HG02885 (cell line): Measurements from ENCODE around the gene CYP27C1.
A peak's percentile ranks its signal among the peaks of the same experiment; 100 is the strongest.
"Not testable (repeated sequence)": the region's sequence is repeated elsewhere in the genome, so short reads cannot be mapped to it uniquely, and the experiment has no call there.

Experiments used
- ATAC-seq: cut with Tn5 transposase; IDR thresholded peaks from one replicate; pipeline ENCODE4 v1.9.1; 2021; ENCODE audit warnings: mild to moderate bottlenecking; ENCODE audit not compliant: unreplicated experiment, poor library complexity

CYP27C1 gene

GRCh38 chr2:127220102-127220767 lies at the start of gene CYP27C1:
CYP27C1 (minus strand) TSS chr2:127220299; CDS start chr2:127220270, 29 bp downstream.
- ATAC-seq, result no peak

GRCh38 chr2:127261804-127262406 lies 41.8 kb upstream of the CYP27C1 start:
- no peak for ATAC-seq

- ATAC-seq, result no peak
Observed at GRCh38 chr2:127259355-127259754, 39.3 kb upstream of the CYP27C1 start.

GRCh38 chr2:127256866-127257265 lies 36.8 kb upstream of the CYP27C1 start:
- ATAC-seq, result no peak

GRCh38 chr2:127256381-127256780 lies 36.3 kb upstream of the CYP27C1 start:
- no peak for ATAC-seq

- no peak for ATAC-seq
Observed at GRCh38 chr2:127255721-127256120, 35.6 kb upstream of the CYP27C1 start.

GRCh38 chr2:127255146-127255545 lies 35.0 kb upstream of the CYP27C1 start:
- ATAC-seq, result no peak

GRCh38 chr2:127254386-127254981 lies 34.4 kb upstream of the CYP27C1 start:
- no peak for ATAC-seq

GRCh38 chr2:127241184-127241583 lies 21.1 kb upstream of the CYP27C1 start:
- ATAC-seq, result not testable (repeated sequence)

GRCh38 chr2:127239395-127239794 lies 19.3 kb upstream of the CYP27C1 start:
- no peak for ATAC-seq

GRCh38 chr2:127237768-127238167 lies 17.7 kb upstream of the CYP27C1 start:
- ATAC-seq, result not testable (repeated sequence)

- ATAC-seq, result no peak
Observed at GRCh38 chr2:127235082-127235702, 15.1 kb upstream of the CYP27C1 start.

- ATAC-seq, result no peak
Observed at GRCh38 chr2:127233710-127234109, 13.6 kb upstream of the CYP27C1 start.

- ATAC-seq, result no peak
Observed at GRCh38 chr2:127231130-127231865, 11.2 kb upstream of the CYP27C1 start.

- ATAC-seq, result no peak
Observed at GRCh38 chr2:127229555-127229954, 9.5 kb upstream of the CYP27C1 start.

GRCh38 chr2:127228102-127228501 lies 8.0 kb upstream of the CYP27C1 start:
- no peak for ATAC-seq

- ATAC-seq, result not testable (repeated sequence)
Observed at GRCh38 chr2:127227264-127227660, 7.2 kb upstream of the CYP27C1 start.

GRCh38 chr2:127226520-127227263 lies 6.6 kb upstream of the CYP27C1 start:
- ATAC-seq, result peak; percentile 91

GRCh38 chr2:127226132-127226519 lies 6.0 kb upstream of the CYP27C1 start:
- ATAC-seq, result no peak
